Trophoblast cell (in vitro differentiated cells and primary cell): ENCODE measurements around the gene OR4D1.

Experiments used
- DNase-seq, 2 donors: peaks; one replicate each; pipeline ENCODE4 v3.0.0-alpha.2; 2016
- H2AFZ ChIP-seq: 2 replicates; pipeline ENCODE4 v1.6.1; 2013; ENCODE audit warnings: low read length, moderate library complexity, mild to moderate bottlenecking; ENCODE audit not compliant: insufficient read depth, poor library complexity
- H2AK5ac ChIP-seq: 2 replicates; pipeline ENCODE4 v1.6.1; 2013; ENCODE audit warnings: mild to moderate bottlenecking, low read length
- H2BK120ac ChIP-seq: 2 replicates; pipeline ENCODE4 v1.6.1; 2013; ENCODE audit warnings: low read length, mild to moderate bottlenecking, moderate library complexity; ENCODE audit not compliant: insufficient read depth, poor library complexity
- H2BK12ac ChIP-seq: 2 replicates; pipeline ENCODE4 v1.6.1; 2013; ENCODE audit warnings: mild to moderate bottlenecking, low read length, moderate library complexity
- H2BK5ac ChIP-seq: 2 replicates; pipeline ENCODE4 v1.6.1; 2013; ENCODE audit warnings: low read length, low read depth, moderate library complexity, mild to moderate bottlenecking; ENCODE audit not compliant: poor library complexity
- H3K14ac ChIP-seq: 2 replicates; pipeline ENCODE4 v1.6.1; 2013; ENCODE audit warnings: mild to moderate bottlenecking, low read length
- H3K18ac ChIP-seq: 2 replicates; pipeline ENCODE4 v1.6.1; 2013; ENCODE audit warnings: mild to moderate bottlenecking, low read length
- H3K23ac ChIP-seq: 2 replicates; pipeline ENCODE4 v1.6.1; 2013; ENCODE audit warnings: low read length
- H3K27ac ChIP-seq: 2 replicates; pipeline ENCODE4 v1.5.1; 2013; ENCODE audit warnings: low read depth, mild to moderate bottlenecking, inconsistent platforms, low read length, moderate library complexity
- H3K27me3 ChIP-seq: 2 replicates; pipeline ENCODE4 v1.6.1; 2013; ENCODE audit warnings: inconsistent platforms, mild to moderate bottlenecking, low read length, moderate library complexity; ENCODE audit not compliant: insufficient read depth
- H3K36me3 ChIP-seq, 2 experiments: 1 replicate in 1 of 2; 2 replicates in 1 of 2; pipeline ENCODE4 v1.6.1; 2013; ENCODE audit warnings: low read length in 2 of 2, mild to moderate bottlenecking in 2 of 2, moderate library complexity in 1 of 2; ENCODE audit not compliant: insufficient read depth in 2 of 2, control insufficient read depth in 1 of 2
- H3K4ac ChIP-seq: 2 replicates; pipeline ENCODE4 v1.6.1; 2013; ENCODE audit warnings: low read depth, mild to moderate bottlenecking, low read length, moderate library complexity
- H3K4me1 ChIP-seq, 2 experiments: 1 replicate in 1 of 2; 2 replicates in 1 of 2; pipeline ENCODE4 v1.6.1; 2013; ENCODE audit warnings: low read length in 2 of 2, mild to moderate bottlenecking in 2 of 2, moderate library complexity in 1 of 2; ENCODE audit not compliant: insufficient read depth in 2 of 2, control insufficient read depth in 1 of 2
- H3K4me2 ChIP-seq: 2 replicates; pipeline ENCODE4 v1.6.1; 2013; ENCODE audit warnings: inconsistent platforms, mild to moderate bottlenecking, low read length, moderate library complexity
- H3K4me3 ChIP-seq: 2 replicates; pipeline ENCODE4 v1.5.1; 2013; ENCODE audit warnings: mild to moderate bottlenecking, low read depth, low read length, inconsistent platforms
- H3K79me1 ChIP-seq: one replicate; pipeline ENCODE4 v1.6.1; 2013; ENCODE audit warnings: low read length
- H3K79me2 ChIP-seq: 2 replicates; pipeline ENCODE4 v1.6.1; 2013; ENCODE audit warnings: low read length, mild to moderate bottlenecking; ENCODE audit not compliant: control insufficient read depth, insufficient read depth, poor library complexity
- H3K9ac ChIP-seq: 2 replicates; pipeline ENCODE4 v1.6.1; 2013; ENCODE audit warnings: mild to moderate bottlenecking, low read length
- H3K9me3 ChIP-seq: 2 replicates; pipeline ENCODE4 v1.6.1; 2013; ENCODE audit warnings: low read depth, mild to moderate bottlenecking, control low read depth, inconsistent platforms, low read length; ENCODE audit not compliant: insufficient read depth
- H4K12ac ChIP-seq: 2 replicates; pipeline ENCODE4 v1.6.1; 2013; ENCODE audit warnings: low read depth, mild to moderate bottlenecking, low read length, moderate library complexity
- H4K8ac ChIP-seq: 2 replicates; pipeline ENCODE4 v1.6.1; 2013; ENCODE audit warnings: low read depth, mild to moderate bottlenecking, low read length, moderate library complexity
- H4K91ac ChIP-seq: one replicate; pipeline ENCODE4 v1.6.1; 2013; ENCODE audit warnings: low read depth, mild to moderate bottlenecking, low read length, moderate library complexity
- WGBS: extraction: QIAGEN DNeasy Blood & Tissue Kit; methylation state at CpG from one replicate; pipeline ENCODE4 v1.1.7; 2013; ENCODE audit warnings: missing lambda C conversion rate; ENCODE audit not compliant: insufficient read length, insufficient coverage; ENCODE audit errors: extremely low coverage; 5-methylcytosine and 5-hydroxymethylcytosine counted together

The OR4D1 gene

DNA sequence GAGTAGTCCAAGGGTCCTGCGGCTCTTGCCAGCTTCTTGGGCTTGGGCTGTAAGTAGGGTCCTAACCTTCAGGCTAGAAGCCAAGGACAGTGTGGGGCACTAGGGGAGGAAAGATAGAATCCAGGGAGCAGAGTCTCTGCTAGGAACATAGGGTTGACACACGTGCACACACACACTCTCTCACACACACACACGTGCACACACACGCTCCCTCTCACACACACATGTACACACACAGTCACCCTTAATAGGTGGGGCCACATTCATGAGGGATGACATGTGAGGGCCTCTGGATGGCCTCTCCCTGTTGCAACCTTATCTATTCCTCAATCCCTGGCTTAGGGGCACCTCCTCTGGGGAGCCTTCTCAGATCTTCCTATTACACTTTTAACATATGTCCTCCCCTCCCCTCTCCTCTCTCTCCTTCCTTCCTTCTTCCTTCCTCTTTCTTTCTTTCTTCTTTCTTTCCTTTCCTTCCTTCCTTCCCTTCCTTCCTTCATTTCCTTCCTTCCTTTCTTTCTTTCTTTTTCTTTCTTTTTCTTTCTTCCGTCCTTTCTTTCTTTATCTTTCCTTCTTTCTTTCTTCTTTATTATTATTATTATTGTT, 47.4 kb downstream of the OR4D1 start:
- Histone ChIP-seq H4K12ac (no peak overlapping the region), H3K79me1 (no peaks in the 10 kb centered on the region), H3K9ac (no peak overlapping the region), H3K4me3 (no peak overlapping the region), H3K27ac (no peak overlapping the region), H3K9me3 (peaks cover 4% of the 10 kb centered on the region), H3K79me2 (no peaks in the 10 kb centered on the region), H3K36me3 (no peaks in the 10 kb centered on the region), H2AK5ac (no peak overlapping the region), H3K4ac (no peak overlapping the region), H2BK12ac (no peak overlapping the region), H2AFZ (no peak overlapping the region), H3K27me3 (no peaks in the 10 kb centered on the region), H3K23ac (no peak overlapping the region), H3K4me1 (no peaks in the 10 kb centered on the region), H2BK5ac (no peak overlapping the region), H3K4me2 (no peak overlapping the region), H3K14ac (no peak overlapping the region), H4K8ac (no peak overlapping the region), H4K91ac (no peak overlapping the region), H3K18ac (no peak overlapping the region), H2BK120ac (no peak overlapping the region)
- no peak for DNase-seq
- WGBS, result 95% methylated on average over 1 of the region's 5 CpGs

DNA sequence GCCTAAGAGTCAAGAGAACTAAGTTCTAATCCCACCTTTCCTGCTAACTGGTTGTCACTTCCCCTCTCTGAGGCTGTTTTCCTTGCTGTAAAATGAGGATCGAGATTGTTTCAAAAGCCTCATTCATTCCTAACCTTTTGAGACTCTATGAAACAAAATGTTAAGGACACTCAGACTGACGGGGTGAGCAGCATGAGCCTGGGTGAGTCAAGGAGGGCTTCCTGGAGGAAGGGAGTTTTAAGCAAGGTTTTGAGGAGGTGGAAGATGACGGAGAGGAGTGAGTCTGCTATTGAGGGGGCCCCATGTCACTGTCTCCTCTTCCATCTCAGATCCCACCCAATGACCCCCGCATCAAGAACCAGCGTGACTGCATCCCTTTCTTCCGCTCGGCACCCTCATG, 48.4 kb downstream of the OR4D1 start:
- H3K9ac ChIP-seq, result no peak overlapping the region
- DNase-seq, result no peak
- no peaks in the 10 kb centered on the region for H3K36me3 ChIP-seq
- H3K4me2 ChIP-seq, result no peak overlapping the region
- H4K12ac ChIP-seq, result no peak overlapping the region
- no peak overlapping the region for H2BK5ac ChIP-seq
- no peak overlapping the region for H3K4ac ChIP-seq
- H3K79me1 ChIP-seq, result no peaks in the 10 kb centered on the region
- WGBS, result no CpG with 5 or more reads among the region's 7 CpGs
- no peaks in the 10 kb centered on the region for H3K4me1 ChIP-seq
- H3K9me3 ChIP-seq, result peaks cover 4% of the 10 kb centered on the region
- no peak overlapping the region for H3K27ac ChIP-seq
- no peak overlapping the region for H2AK5ac ChIP-seq
- no peak overlapping the region for H3K14ac ChIP-seq
- no peak overlapping the region for H2BK120ac ChIP-seq
- H2AFZ ChIP-seq, result no peak overlapping the region
- no peak overlapping the region for H4K91ac ChIP-seq
- H3K23ac ChIP-seq, result no peak overlapping the region
- H3K27me3 ChIP-seq, result no peaks in the 10 kb centered on the region
- no peak overlapping the region for H3K18ac ChIP-seq
- H3K4me3 ChIP-seq, result no peak overlapping the region
- H4K8ac ChIP-seq, result no peak overlapping the region
- no peak overlapping the region for H2BK12ac ChIP-seq
- no peaks in the 10 kb centered on the region for H3K79me2 ChIP-seq

DNA sequence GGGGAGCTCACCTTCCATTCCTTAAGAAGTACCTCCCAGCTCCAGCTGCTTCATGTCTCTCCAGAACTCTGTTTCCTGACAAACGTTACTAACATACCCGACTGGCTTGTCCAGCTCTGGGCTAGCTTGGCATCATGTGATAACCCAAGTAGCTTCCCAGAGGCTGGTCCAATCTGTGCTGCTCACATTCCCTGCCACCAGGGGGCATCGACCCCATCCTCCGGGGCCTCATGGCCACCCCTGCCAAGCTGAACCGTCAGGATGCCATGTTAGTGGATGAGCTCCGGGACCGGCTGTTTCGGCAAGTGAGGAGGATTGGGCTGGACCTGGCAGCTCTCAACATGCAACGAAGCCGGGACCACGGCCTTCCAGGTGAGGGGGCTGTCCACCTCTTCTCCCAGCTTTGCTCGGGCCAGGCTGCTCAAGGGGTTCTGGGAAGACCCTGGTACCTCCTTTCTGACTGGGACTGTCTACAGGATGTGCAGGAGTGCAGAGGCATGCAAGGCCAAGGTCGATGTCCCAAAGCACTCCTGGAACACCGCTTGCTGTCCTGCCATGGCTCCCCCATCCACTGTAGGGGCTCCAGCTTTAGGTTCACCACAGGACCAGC, 51.9 kb downstream of the OR4D1 start:
- Histone ChIP-seq H3K23ac (no peak overlapping the region), H4K12ac (no peak overlapping the region), H3K4ac (no peak overlapping the region), H3K14ac (no peak overlapping the region), H2BK12ac (no peak overlapping the region), H3K27me3 (no peaks in the 10 kb centered on the region), H2BK5ac (no peak overlapping the region), H4K91ac (no peak overlapping the region), H3K79me1 (no peaks in the 10 kb centered on the region), H3K36me3 (no peaks in the 10 kb centered on the region), H3K4me1 (no peaks in the 10 kb centered on the region), H2BK120ac (no peak overlapping the region), H3K79me2 (no peaks in the 10 kb centered on the region), H3K9me3 (peaks cover 4% of the 10 kb centered on the region), H3K18ac (no peak overlapping the region), H2AFZ (no peak overlapping the region), H4K8ac (no peak overlapping the region), H2AK5ac (no peak overlapping the region), H3K9ac (no peak overlapping the region), H3K27ac (no peak overlapping the region), H3K4me3 (no peak overlapping the region), H3K4me2 (no peak overlapping the region)
- WGBS, result no CpG with 5 or more reads among the region's 14 CpGs
- peak in 1 of 2 donors; percentile 47 for DNase-seq

DNA sequence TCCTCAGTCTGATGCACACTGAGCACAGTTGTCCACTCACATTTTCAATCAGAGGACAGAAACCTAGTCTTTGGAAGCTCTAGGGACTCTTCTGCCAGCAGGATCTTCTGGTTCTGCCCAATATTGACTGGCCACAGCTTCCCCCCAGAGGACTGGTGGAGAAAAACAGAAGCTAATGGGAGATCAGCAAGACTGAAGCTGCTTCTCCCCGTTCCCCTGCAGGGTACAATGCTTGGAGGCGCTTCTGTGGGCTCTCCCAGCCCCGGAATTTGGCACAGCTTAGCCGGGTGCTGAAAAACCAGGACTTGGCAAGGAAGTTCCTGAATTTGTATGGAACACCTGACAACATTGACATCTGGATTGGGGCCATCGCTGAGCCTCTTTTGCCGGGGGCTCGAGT, 54.7 kb downstream of the OR4D1 start:
- no CpG with 5 or more reads among the region's 7 CpGs for WGBS
- Histone ChIP-seq H4K8ac (no peak overlapping the region), H3K27me3 (no peaks in the 10 kb centered on the region)

More for the DNA sequence above, 54.7 kb downstream of the OR4D1 start:
- Histone ChIP-seq H2AFZ (no peak overlapping the region), H3K18ac (no peak overlapping the region), H3K79me1 (no peaks in the 10 kb centered on the region), H3K79me2 (no peaks in the 10 kb centered on the region), H3K23ac (no peak overlapping the region), H3K27ac (no peak overlapping the region), H3K4me3 (no peak overlapping the region), H3K36me3 (peaks cover 3 to 7% of the 10 kb centered on the region in 2 experiments), H2BK12ac (no peak overlapping the region), H2BK120ac (no peak overlapping the region), H3K4ac (no peak overlapping the region), H3K9ac (no peak overlapping the region), H4K91ac (no peak overlapping the region), H3K14ac (no peak overlapping the region), H4K12ac (no peak overlapping the region), H3K9me3 (peaks cover 2% of the 10 kb centered on the region), H2BK5ac (no peak overlapping the region), H3K4me2 (no peak overlapping the region), H2AK5ac (no peak overlapping the region), H3K4me1 (no peaks in the 10 kb centered on the region)
- DNase-seq, result no peak
